GM12892 (cell line): ENCODE measurements around the gene BCL11B.

ENCODE experiments used
- POLR2A ChIP-seq: IDR thresholded peaks from 2 replicates; pipeline ENCODE4 v1.6.1; 2011; ENCODE audit warnings: low read depth, low read length, control low read depth
- POLR2AphosphoS5 ChIP-seq: IDR thresholded peaks from 2 replicates; pipeline ENCODE4 v1.6.1; 2011; ENCODE audit warnings: low read depth, low read length, control low read depth

GRCh38 chr14:99212199-99212598 lies 59.8 kb downstream of the BCL11B start:
- TF ChIP-seq POLR2AphosphoS5: no peak
- TF ChIP-seq POLR2A: no peak
